ENCODE measurements around the gene EFCAB11.

Gene EFCAB11

GRCh38 chr14:89954070-89955021 lies at the start of gene EFCAB11:
EFCAB11 (minus strand) TSS chr14:89954730; CDS start chr14:89954660, 70 bp downstream.
- peak; percentile 99 for DNase-seq

- DNase-seq = no peak
Observed at GRCh38 chr14:90003526-90004307, 49.2 kb upstream of the EFCAB11 start.

- no peak for DNase-seq
Observed at GRCh38 chr14:90000935-90001334, 46.4 kb upstream of the EFCAB11 start.

- no peak for DNase-seq
Observed at GRCh38 chr14:89996963-89997362, 42.4 kb upstream of the EFCAB11 start.

GRCh38 chr14:89992273-89992672 lies 37.7 kb upstream of the EFCAB11 start:
- no peak for DNase-seq

GRCh38 chr14:89990623-89991275 lies 36.2 kb upstream of the EFCAB11 start:
- no peak for DNase-seq

GRCh38 chr14:89990218-89990617 lies 35.7 kb upstream of the EFCAB11 start:
- no peak for DNase-seq

GRCh38 chr14:89988787-89989186 lies 34.3 kb upstream of the EFCAB11 start:
- no peak for DNase-seq

GRCh38 chr14:89987161-89987475 lies 32.6 kb upstream of the EFCAB11 start:
- DNase-seq = no peak

GRCh38 chr14:89986462-89987160 lies 32.1 kb upstream of the EFCAB11 start:
- DNase-seq = no peak

GRCh38 chr14:89983375-89983774 lies 28.8 kb upstream of the EFCAB11 start:
- no peak for DNase-seq

- DNase-seq = no peak
Observed at GRCh38 chr14:89978656-89979055, 24.1 kb upstream of the EFCAB11 start.

GRCh38 chr14:89977668-89978067 lies 23.1 kb upstream of the EFCAB11 start:
- DNase-seq = no peak

- DNase-seq = no peak
Observed at GRCh38 chr14:89973234-89973823, 18.8 kb upstream of the EFCAB11 start.

GRCh38 chr14:89965839-89966238 lies 11.3 kb upstream of the EFCAB11 start:
- DNase-seq = no peak

- DNase-seq = no peak
Observed at GRCh38 chr14:89963288-89963978, 8.9 kb upstream of the EFCAB11 start.

- no peak for DNase-seq
Observed at GRCh38 chr14:89960914-89961313, 6.4 kb upstream of the EFCAB11 start.

- DNase-seq = no peak
Observed at GRCh38 chr14:89959853-89960445, 5.4 kb upstream of the EFCAB11 start.

GRCh38 chr14:89958966-89959365 lies 4.4 kb upstream of the EFCAB11 start:
- DNase-seq = no peak

- DNase-seq = no peak
Observed at GRCh38 chr14:89957791-89958190, 3.3 kb upstream of the EFCAB11 start.

- DNase-seq = no peak
Observed at GRCh38 chr14:89957376-89957775, 2.8 kb upstream of the EFCAB11 start.

- no peak for DNase-seq
Observed at GRCh38 chr14:89956661-89957009, 2.1 kb upstream of the EFCAB11 start.

Measured in NCI-H187 treated with DMSO at 0.1 percent for 48 hours (cell line).